Measurements from ENCODE around the gene SP2. TPM values are rescaled to one million over a fixed set of nuclear protein-coding genes. Genes with fewer than 3 reads are reported as not detected.
A peak's percentile ranks its signal among the peaks of the same experiment; 100 is the strongest.

Gene SP2
- total and polyA plus RNA-seq, 2 of the 13 experiments (the other 11 are each of a cell fraction or from before 2014, with no cell fraction given), result 1.4 to 4.8 TPM

DNA sequence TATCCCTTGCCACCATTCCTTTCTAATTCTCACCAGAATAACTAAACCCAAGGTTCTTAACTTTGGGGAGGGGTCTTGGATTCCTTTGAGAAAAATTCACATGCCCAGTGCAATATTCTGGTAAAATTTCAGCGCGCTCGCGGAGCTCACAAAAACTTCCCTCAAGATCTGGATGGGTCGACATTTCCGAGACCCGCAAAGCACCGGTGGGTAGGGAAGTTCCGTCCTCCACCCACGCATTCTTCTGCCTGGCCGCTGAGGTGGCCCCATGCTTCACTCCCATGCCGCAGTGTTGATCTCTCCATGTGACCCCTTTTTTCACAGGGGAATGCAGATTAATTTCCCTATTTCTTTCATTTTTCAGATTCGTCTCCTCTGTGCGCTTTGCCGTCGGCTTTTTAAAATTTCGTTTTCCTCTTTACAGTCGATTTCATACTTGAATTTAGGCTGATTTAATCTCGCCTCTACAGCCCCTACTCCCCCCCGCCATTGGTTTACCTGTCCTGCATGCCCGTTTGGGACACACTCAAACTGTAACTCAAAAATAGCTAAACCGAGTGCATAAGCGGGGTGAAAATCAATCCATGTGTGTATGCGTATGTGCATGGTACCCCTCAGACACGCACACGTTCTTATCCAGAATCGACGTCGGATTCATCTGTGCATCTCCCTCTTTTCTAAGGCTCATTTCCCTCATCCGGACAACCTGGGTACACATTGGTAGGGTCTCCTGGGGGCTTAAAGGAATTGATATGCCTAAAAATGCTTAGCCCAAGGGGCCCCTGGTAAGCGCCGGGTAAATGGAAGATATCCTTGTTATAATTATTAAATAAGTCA, 43.7 kb upstream of the SP2 start:
- 68% methylated on average over 32 of the region's 32 CpGs for WGBS (ENCODE audit: low lambda C conversion rate)
- POLR2A ChIA-PET, result interaction anchor here (2.8 kb wide), 1 partner anchor 43 kb away, joined by 28 read pairs; the partner anchor contains the start of gene SP2
- no peak for ATAC-seq
- Histone ChIP-seq H3K4me3 (replicated peaks in 1 of 3; ENCODE audit: insufficient read depth in 1 of 3, low read depth in 2 of 3, low read length in 3 of 3) (no peak overlapping the region), H3K9me3 (ENCODE audit: low read length) (no peaks in the 10 kb centered on the region), H3K9ac (ENCODE audit: insufficient read depth, low read depth, low read length) (no peak overlapping the region), H3K36me3 (replicated peaks in 1 of 2; ENCODE audit: control insufficient read depth in 1 of 2, insufficient read depth in 2 of 2, low read length in 2 of 2) (no peaks in the 10 kb centered on the region), H3K27ac (ENCODE audit: extremely low read length, insufficient read depth, low read length) (no peak overlapping the region), H2AFZ (ENCODE audit: low read length) (no peak overlapping the region), H3K4me1 (ENCODE audit: insufficient read depth, low read length) (peaks cover 12% of the 10 kb centered on the region), H3K4me2 (ENCODE audit: low read depth, low read length) (no peak overlapping the region), H3K27me3 (ENCODE audit: control insufficient read depth in 1 of 2, insufficient read depth in 2 of 2, low read length in 2 of 2) (peaks cover 19 to 81% of the 10 kb centered on the region in 2 experiments), H3K79me2 (ENCODE audit: insufficient read depth, low read length) (no peaks in the 10 kb centered on the region), H4K20me1 (ENCODE audit: insufficient read depth, low read length) (no peaks in the 10 kb centered on the region)
- no TSS peak for BruUV-seq (replicated peaks)
- TF ChIP-seq CBX2 (IDR thresholded peaks at IDR 0.05; ENCODE audit: low read depth, low read length) (peak; percentile 67; the same call in 1 of the 2 replicates), CBX2 (CRISPR knock-in tag; IDR thresholded peaks at IDR 0.05; ENCODE audit: low read depth) (no peak), GFI1 (CRISPR knock-in tag; IDR thresholded peaks at IDR 0.05; ENCODE audit: borderline replicate concordance) (no peak), RNF2 (conservative IDR thresholded peaks at IDR 0.05; ENCODE audit: low read depth) (peak; percentile 58; the same call in 1 of the 2 replicates)
- in situ Hi-C loops (cut with HindIII; ENCODE audit: extremely low pct_ligation_motif_present, low pct_unique_long_range_greater_than_20kb), result no loop called here
- intact Hi-C loops (cut with micrococcal nuclease; ENCODE audit: unreplicated experiment), result no loop called here
- no peak for DNase-seq (ENCODE audit: low spot score)
- CTCF ChIA-PET (ENCODE audit: low intra/inter-chr PET ratio, low total read pairs), result no interaction called here
- no peak for FAIRE-seq

DNA sequence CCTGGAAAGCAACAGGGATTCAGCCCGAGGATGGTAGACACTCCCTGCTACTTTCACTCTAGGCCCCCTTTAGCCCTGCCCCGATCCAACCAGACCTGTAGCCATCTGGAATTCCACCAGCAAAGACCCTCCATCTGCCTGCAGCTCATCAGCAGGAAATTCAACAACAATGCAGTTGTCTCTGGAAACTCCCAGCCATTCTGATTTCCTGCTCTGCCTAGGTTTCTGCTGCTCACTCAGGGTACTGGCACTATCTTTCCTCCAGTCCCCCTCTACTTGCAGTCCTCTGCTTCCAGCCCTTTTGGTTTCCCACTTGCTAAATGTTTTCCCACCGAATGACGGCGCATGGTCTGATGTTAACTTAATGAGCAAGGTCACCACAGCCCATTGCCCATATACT, 42.4 kb upstream of the SP2 start:
- ATAC-seq (no peak), FAIRE-seq (no peak), DNase-seq (ENCODE audit: low spot score) (no peak)
- Histone ChIP-seq H3K9ac (ENCODE audit: insufficient read depth, low read depth, low read length) (no peak overlapping the region), H4K20me1 (ENCODE audit: insufficient read depth, low read length) (no peaks in the 10 kb centered on the region), H3K79me2 (ENCODE audit: insufficient read depth, low read length) (no peaks in the 10 kb centered on the region), H3K27me3 (ENCODE audit: control insufficient read depth in 1 of 2, insufficient read depth in 2 of 2, low read length in 2 of 2) (peaks cover 16 to 82% of the 10 kb centered on the region in 2 experiments), H3K27ac (ENCODE audit: extremely low read length, insufficient read depth, low read length) (no peak overlapping the region), H3K4me2 (ENCODE audit: low read depth, low read length) (no peak overlapping the region), H3K4me3 (replicated peaks in 1 of 3; ENCODE audit: insufficient read depth in 1 of 3, low read depth in 2 of 3, low read length in 3 of 3) (no peak overlapping the region), H3K4me1 (ENCODE audit: insufficient read depth, low read length) (peaks cover 12% of the 10 kb centered on the region), H2AFZ (ENCODE audit: low read length) (no peak overlapping the region), H3K36me3 (replicated peaks in 1 of 2; ENCODE audit: control insufficient read depth in 1 of 2, insufficient read depth in 2 of 2, low read length in 2 of 2) (no peaks in the 10 kb centered on the region), H3K9me3 (ENCODE audit: low read length) (no peaks in the 10 kb centered on the region)
- intact Hi-C loops (cut with micrococcal nuclease; ENCODE audit: unreplicated experiment), result no loop called here
- POLR2A ChIA-PET, result no interaction called here
- in situ Hi-C loops (cut with HindIII; ENCODE audit: extremely low pct_ligation_motif_present, low pct_unique_long_range_greater_than_20kb), result no loop called here
- CTCF ChIA-PET (ENCODE audit: low intra/inter-chr PET ratio, low total read pairs), result no interaction called here
- WGBS (ENCODE audit: low lambda C conversion rate), result 38% methylated on average over 5 of the region's 5 CpGs
- BruUV-seq (replicated peaks), result no TSS peak
- TF ChIP-seq SNRNP70 (IDR thresholded peaks at IDR 0.05; ENCODE audit: low read depth, low read length), result no peak
- no peak for TF ChIP-seq ZNF326 (CRISPR knock-in tag; IDR thresholded peaks at IDR 0.05; ENCODE audit: borderline replicate concordance)
- TF ChIP-seq SUZ12 (IDR thresholded peaks at IDR 0.05; ENCODE audit: low read depth, low read length), result no peak
- no peak for TF ChIP-seq TOPORS (CRISPR knock-in tag; IDR thresholded peaks at IDR 0.05)
- TF ChIP-seq GABPA (IDR thresholded peaks at IDR 0.05; ENCODE audit: low read depth, low read length), result no peak
- no peak for TF ChIP-seq GABPA (CRISPR knock-in tag; IDR thresholded peaks at IDR 0.05; ENCODE audit: low read depth)
- TF ChIP-seq HNRNPL (IDR thresholded peaks at IDR 0.05; ENCODE audit: low read depth, low read length), result no peak
- no peak for TF ChIP-seq TCF7L2 (IDR thresholded peaks at IDR 0.05; ENCODE audit: low read depth, low read length)
- no peak for TF ChIP-seq POLR2A (IDR thresholded peaks at IDR 0.05; ENCODE audit: insufficient read depth in 1 of 2, low read depth in 2 of 2, low read length in 2 of 2)
- TF ChIP-seq, protein P1, sequence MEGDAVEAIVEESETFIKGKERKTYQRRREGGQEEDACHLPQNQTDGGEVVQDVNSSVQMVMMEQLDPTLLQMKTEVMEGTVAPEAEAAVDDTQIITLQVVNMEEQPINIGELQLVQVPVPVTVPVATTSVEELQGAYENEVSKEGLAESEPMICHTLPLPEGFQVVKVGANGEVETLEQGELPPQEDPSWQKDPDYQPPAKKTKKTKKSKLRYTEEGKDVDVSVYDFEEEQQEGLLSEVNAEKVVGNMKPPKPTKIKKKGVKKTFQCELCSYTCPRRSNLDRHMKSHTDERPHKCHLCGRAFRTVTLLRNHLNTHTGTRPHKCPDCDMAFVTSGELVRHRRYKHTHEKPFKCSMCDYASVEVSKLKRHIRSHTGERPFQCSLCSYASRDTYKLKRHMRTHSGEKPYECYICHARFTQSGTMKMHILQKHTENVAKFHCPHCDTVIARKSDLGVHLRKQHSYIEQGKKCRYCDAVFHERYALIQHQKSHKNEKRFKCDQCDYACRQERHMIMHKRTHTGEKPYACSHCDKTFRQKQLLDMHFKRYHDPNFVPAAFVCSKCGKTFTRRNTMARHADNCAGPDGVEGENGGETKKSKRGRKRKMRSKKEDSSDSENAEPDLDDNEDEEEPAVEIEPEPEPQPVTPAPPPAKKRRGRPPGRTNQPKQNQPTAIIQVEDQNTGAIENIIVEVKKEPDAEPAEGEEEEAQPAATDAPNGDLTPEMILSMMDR (CRISPR knock-in tag; IDR thresholded peaks at IDR 0.05), result no peak
- no peak for TF ChIP-seq MZF1 (CRISPR knock-in tag; IDR thresholded peaks at IDR 0.05; ENCODE audit: borderline replicate concordance)
- TF ChIP-seq, protein P2, sequence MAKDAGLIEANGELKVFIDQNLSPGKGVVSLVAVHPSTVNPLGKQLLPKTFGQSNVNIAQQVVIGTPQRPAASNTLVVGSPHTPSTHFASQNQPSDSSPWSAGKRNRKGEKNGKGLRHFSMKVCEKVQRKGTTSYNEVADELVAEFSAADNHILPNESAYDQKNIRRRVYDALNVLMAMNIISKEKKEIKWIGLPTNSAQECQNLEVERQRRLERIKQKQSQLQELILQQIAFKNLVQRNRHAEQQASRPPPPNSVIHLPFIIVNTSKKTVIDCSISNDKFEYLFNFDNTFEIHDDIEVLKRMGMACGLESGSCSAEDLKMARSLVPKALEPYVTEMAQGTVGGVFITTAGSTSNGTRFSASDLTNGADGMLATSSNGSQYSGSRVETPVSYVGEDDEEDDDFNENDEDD (CRISPR knock-in tag; IDR thresholded peaks at IDR 0.05; ENCODE audit: borderline replicate concordance), result no peak
- no peak for TF ChIP-seq MAFG (CRISPR knock-in tag; IDR thresholded peaks at IDR 0.05)
- TF ChIP-seq HNRNPK (IDR thresholded peaks at IDR 0.05; ENCODE audit: low read depth, low read length, poor library complexity, severe bottlenecking), result no peak

Measured in HepG2 (cell line).